Kidney (tissue), 14 donors: ENCODE results near the gene ASTL. TPM values are rescaled to one million over a fixed set of nuclear protein-coding genes. Genes with fewer than 3 reads are reported as not detected.

Source experiments
- DNase-seq, 5 donors: peaks; one replicate each; pipeline ENCODE4 v3.0.0-alpha.2; 2013 to 2020
- FAIRE-seq: peaks from 2 replicates; lab custom pipeline; 2012; peaks lifted over from hg19 to GRCh38; lab: Jason Lieb, UNC
- H3K27ac ChIP-seq, 2 donors: one replicate each; pipeline ENCODE4 v1.7.0; 2013; ENCODE audit warnings: low read depth in 2 of 2, low read length in 2 of 2, inconsistent platforms in 1 of 2
- H3K27me3 ChIP-seq: one replicate; pipeline ENCODE4 v1.7.1; 2013; ENCODE audit warnings: low read length, inconsistent platforms; ENCODE audit not compliant: control insufficient read depth, insufficient read depth
- H3K36me3 ChIP-seq, 3 donors: one replicate each; pipeline versions ENCODE4 v1.7.0 to v1.7.1; 2013; ENCODE audit warnings: low read length in 3 of 3, control low read depth in 1 of 3, inconsistent platforms in 1 of 3; ENCODE audit not compliant: insufficient read depth in 3 of 3, control insufficient read depth in 2 of 3
- H3K4me1 ChIP-seq, 3 donors: one replicate each; pipeline versions ENCODE4 v1.7.0 to v1.7.1; 2013; ENCODE audit warnings: low read length in 3 of 3, inconsistent platforms in 1 of 3, low read depth in 1 of 3; ENCODE audit not compliant: control insufficient read depth in 2 of 3, insufficient read depth in 2 of 3
- H3K4me3 ChIP-seq, 3 donors: one replicate each; pipeline versions ENCODE4 v1.7.0 to v1.8.1; 2013; ENCODE audit warnings: low read length in 3 of 3, control low read depth in 1 of 3, inconsistent platforms in 1 of 3
- H3K9ac ChIP-seq, 3 donors: one replicate each; pipeline versions ENCODE4 v1.7.0 to v1.7.1; 2013; ENCODE audit warnings: low read length in 3 of 3, control low read depth in 1 of 3, inconsistent platforms in 1 of 3
- H3K9me3 ChIP-seq, 3 donors: one replicate each; pipeline versions ENCODE4 v1.7.0 to v1.7.1; 2013; ENCODE audit warnings: low read length in 3 of 3, control low read depth in 1 of 3, inconsistent platforms in 1 of 3; ENCODE audit not compliant: control insufficient read depth in 2 of 3, insufficient read depth in 1 of 3
- CTCF ChIP-seq: IDR thresholded peaks from 3 replicates; pipeline ENCODE4 v1.5.1; 2012; ENCODE audit warnings: mild to moderate bottlenecking, moderate library complexity, borderline replicate concordance; ENCODE audit not compliant: insufficient read depth; ENCODE audit errors: extremely low read depth
- intact Hi-C: fragments of 100-400 bp; cut with DNase I; formaldehyde crosslinking; loops from one replicate; pipeline ENCODE4 v1.11.1; 2022
- polyA plus RNA-seq: library from polyadenylated mRNA; stranded (reverse); fragments of 350-450 nt; fragmentation: Illumina TruSeq; extraction: RNeasy Lipid Tissue Mini Kit (QIAGEN cat#74804); gene quantifications from one replicate; pipeline ENCODE4 v1.2.3, GENCODE V29; 2014; ENCODE audit warnings: low read depth, low replicate concordance; ENCODE audit not compliant: insufficient read depth
- total RNA-seq: library from RNA; stranded (reverse); fragmentation: NEBNext Ultra II Directional; extraction: Animal tissue kit (Norgen Biotek cat#: 25700); gene quantifications from one replicate; pipeline ENCODE4 v1.2.1, GENCODE V29; 2021
- donor health status: control.
- donor health status: control.
- donor health status: control.
- donor health status: control.
- donor health status: control.
- donor health status: DM: yes; HTN: yes; CAD: no.
- donor health status: Normal renal cell carcinoma (clear cell type).

Gene ASTL
- total and polyA plus RNA-seq, 2 donors from 2014 or later = not detected

GRCh38 chr2:96146153-96146880 lies 8.0 kb upstream of the ASTL start:
- H3K27me3 ChIP-seq = no peaks in the 10 kb centered on the region
- H3K4me1 ChIP-seq = peaks cover 0 to 9% (median 5%) of the 10 kb centered on the region in 3 donors
- no peak overlapping the region for H3K4me3 ChIP-seq
- H3K9ac ChIP-seq = peak overlapping the region in 1 of 3 donors; percentile 15
- DNase-seq (peak; percentile 58 to 86 (median 70)), FAIRE-seq (no peak)
- peak overlapping the region; percentile 51 to 57 for H3K27ac ChIP-seq
- intact Hi-C loops = no loop called here
- no peaks in the 10 kb centered on the region for H3K9me3 ChIP-seq
- H3K36me3 ChIP-seq = no peaks in the 10 kb centered on the region
- TF ChIP-seq CTCF = no peak

- peak in 1 of 5 donors; percentile 76 for DNase-seq
- H3K27ac ChIP-seq = peak overlapping the region; percentile 51 to 57
Observed at GRCh38 chr2:96145848-96146152, 7.5 kb upstream of the ASTL start.

GRCh38 chr2:96145036-96145847 lies 6.9 kb upstream of the ASTL start, which contains the start of gene DUSP2:
DUSP2 (minus strand) TSS chr2:96145440; CDS start chr2:96145354, 86 bp downstream.
- Histone ChIP-seq H3K4me1 (peaks cover 0 to 9% (median 5%) of the 10 kb centered on the region in 3 donors), H3K36me3 (no peaks in the 10 kb centered on the region), H3K4me3 (peak within 1 kb of the TSS in 2 of 3 donors; percentile 29 to 49), H3K9ac (peak within 1 kb of the TSS in 1 of 3 donors; percentile 34), H3K27me3 (no peaks in the 10 kb centered on the region), H3K9me3 (no peaks in the 10 kb centered on the region), H3K27ac (peak within 1 kb of the TSS; percentile 51 to 57)
- DNase-seq = peak; percentile 64 to 93 (median 84)
- FAIRE-seq = no peak
- intact Hi-C loops = no loop called here
- no peak for TF ChIP-seq CTCF

More at GRCh38 chr2:96145848-96146152, 7.5 kb upstream of the ASTL start:
- Histone ChIP-seq H3K4me1 (peaks cover 0 to 9% (median 5%) of the 10 kb centered on the region in 3 donors), H3K9me3 (no peaks in the 10 kb centered on the region), H3K27me3 (no peaks in the 10 kb centered on the region), H3K9ac (peak overlapping the region in 1 of 3 donors; percentile 15), H3K4me3 (no peak overlapping the region), H3K36me3 (no peaks in the 10 kb centered on the region)
- no peak for TF ChIP-seq CTCF
- no peak for FAIRE-seq
- intact Hi-C loops = no loop called here
